Lung (tissue), 12 donors: Measurements from ENCODE around the gene ASS1. TPM values are rescaled to one million over a fixed set of nuclear protein-coding genes. Genes with fewer than 3 reads are reported as not detected.

ENCODE experiments used
- ATAC-seq: fragments of 200-7000 bp; cut with Tn5 transposase; one replicate; pipeline ENCODE4 v1.9.1; 2020; ENCODE audit warnings: moderate number of reproducible peaks; ENCODE audit not compliant: insufficient read depth, low FRiP score
- DNase-seq, 3 donors: peaks; one replicate each; pipeline ENCODE4 v3.0.0-alpha.2; 2013 to 2017
- H3K27ac ChIP-seq, 2 donors: one replicate each; pipeline ENCODE4 v1.5.1; 2013; ENCODE audit warnings: mild to moderate bottlenecking in 2 of 2, moderate library complexity in 2 of 2, control low read depth in 1 of 2, inconsistent platforms in 1 of 2, low read depth in 1 of 2, low read length in 1 of 2
- H3K27me3 ChIP-seq, 3 donors: one replicate each; pipeline ENCODE4 v1.5.1; 2013; ENCODE audit warnings: low read length in 2 of 3; ENCODE audit not compliant: control insufficient read depth in 3 of 3, insufficient read depth in 3 of 3
- H3K36me3 ChIP-seq, 4 donors: one replicate each; pipeline ENCODE4 v1.5.1; 2013; ENCODE audit warnings: low read length in 4 of 4, mild to moderate bottlenecking in 1 of 4, moderate library complexity in 1 of 4; ENCODE audit not compliant: control insufficient read depth in 4 of 4, insufficient read depth in 4 of 4
- H3K4me1 ChIP-seq, 5 donors: one replicate each; pipeline ENCODE4 v1.5.1; 2013; ENCODE audit warnings: low read length in 5 of 5, mild to moderate bottlenecking in 2 of 5, moderate library complexity in 1 of 5; ENCODE audit not compliant: control insufficient read depth in 5 of 5, insufficient read depth in 5 of 5
- H3K4me3 ChIP-seq: one replicate; pipeline ENCODE4 v1.5.1; 2013; ENCODE audit warnings: mild to moderate bottlenecking, control low read depth, moderate library complexity
- H3K9ac ChIP-seq, 2 donors: one replicate each; pipeline ENCODE4 v1.5.1; 2013; ENCODE audit warnings: low read length in 2 of 2, control low read depth in 1 of 2; ENCODE audit not compliant: insufficient read depth in 1 of 2
- H3K9me3 ChIP-seq, 4 donors: one replicate each; pipeline ENCODE4 v1.5.1; 2013; ENCODE audit warnings: low read length in 3 of 4, mild to moderate bottlenecking in 1 of 4, moderate library complexity in 1 of 4; ENCODE audit not compliant: control insufficient read depth in 4 of 4, insufficient read depth in 3 of 4
- CTCF ChIP-seq: IDR thresholded peaks from 2 replicates; pipeline ENCODE4 v1.5.1; 2012; ENCODE audit warnings: mild to moderate bottlenecking; ENCODE audit errors: control extremely low read depth, extremely low read depth
- WGBS, 2 donors: extraction: QIAGEN DNeasy Blood & Tissue Kit; methylation state at CpG; one replicate each; pipeline ENCODE4 v1.1.7; 2013; 5-methylcytosine and 5-hydroxymethylcytosine counted together
- polyA plus RNA-seq, 2 donors: library from polyadenylated mRNA; stranded (reverse); fragments of 200-250 nt; gene quantifications; one replicate each; pipeline ENCODE4 v1.2.1, GENCODE V29; 2013
- total RNA-seq, 2 donors: library from RNA; depleted of rRNA in 1 of 2; stranded (reverse); fragments of >200 nt in 1 of 2; gene quantifications; one replicate each; pipeline ENCODE4 v1.2.1, GENCODE V29; 2014 to 2021
- donor health status: control.
- donor health status: control.
- donor health status: Bipolar disorder and iron deficiency.
- donor health status: healthy.
- donor health status: DM: yes; HTN: yes; CAD: no.

ASS1 gene
- total and polyA plus RNA-seq, 4 donors: 51.2 to 165 (median 112) TPM

DNA sequence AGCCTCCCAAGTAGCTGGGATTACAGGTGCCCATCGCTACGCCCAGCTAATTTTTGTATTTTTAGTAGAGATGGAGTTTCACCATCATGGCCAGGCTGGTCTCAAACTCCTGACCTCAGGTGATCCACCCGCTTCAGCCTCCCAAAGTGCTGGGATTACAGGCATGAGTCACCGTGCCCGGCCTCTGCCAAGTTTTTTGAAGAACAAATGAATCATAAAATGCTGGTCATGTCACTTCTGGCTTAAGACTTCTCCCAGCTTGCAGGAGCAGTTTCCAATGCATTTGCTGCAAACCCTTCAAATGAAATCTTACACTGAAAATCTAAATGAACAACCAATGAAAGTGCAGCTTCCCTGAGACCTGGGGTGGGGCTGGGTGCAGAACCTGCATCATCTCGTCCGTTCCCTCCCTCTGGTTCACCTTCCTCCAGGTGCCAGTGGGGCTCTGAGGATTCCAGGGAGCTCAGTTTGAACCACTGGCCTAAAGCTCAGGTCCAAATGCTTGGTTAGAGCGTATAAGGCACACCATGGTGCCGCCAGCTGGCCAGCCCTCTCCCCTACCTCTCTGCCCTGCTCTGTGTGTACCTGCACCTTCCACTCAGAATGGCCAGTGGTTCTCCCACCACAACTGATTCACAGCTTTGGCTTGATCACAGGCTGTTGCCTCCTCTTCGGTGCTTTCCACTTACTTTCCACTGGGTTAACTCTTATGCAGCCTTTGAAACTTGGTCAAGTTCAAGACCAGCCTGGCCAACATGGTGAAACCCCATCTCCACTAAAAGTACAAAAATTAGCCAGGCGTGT is 94.9 kb downstream of the ASS1 start:
- Histone ChIP-seq H3K9me3 (no peaks in the 10 kb centered on the region), H3K4me1 (peaks cover 0 to 6% (median 2%) of the 10 kb centered on the region in 5 donors), H3K36me3 (no peaks in the 10 kb centered on the region), H3K9ac (no peak overlapping the region), H3K27me3 (peaks cover 7 to 53% (median 34%) of the 10 kb centered on the region in 3 donors), H3K27ac (no peak overlapping the region), H3K4me3 (no peak overlapping the region)
- WGBS, 2 donors: 70 to 82% methylated on average over 11 of the region's 11 CpGs
- no peak for TF ChIP-seq CTCF
- DNase-seq: no peak
- ATAC-seq: no peak

- no peak for ATAC-seq
- Histone ChIP-seq H3K4me1 (no peaks in the 10 kb centered on the region), H3K27ac (no peak overlapping the region), H3K9ac (no peak overlapping the region), H3K9me3 (no peaks in the 10 kb centered on the region), H3K27me3 (peaks cover 4 to 46% (median 24%) of the 10 kb centered on the region in 3 donors), H3K4me3 (no peak overlapping the region), H3K36me3 (no peaks in the 10 kb centered on the region)
- no peak for DNase-seq
- WGBS, 2 donors: 69 to 90% methylated on average over 2 of the region's 2 CpGs
- TF ChIP-seq CTCF: no peak
Measured at GRCh38 chr9:130541533-130541932, 96.8 kb downstream of the ASS1 start.

GRCh38 chr9:130542038-130542437 is 97.3 kb downstream of the ASS1 start:
- DNase-seq (no peak), ATAC-seq (no peak)
- H3K9me3 ChIP-seq: no peaks in the 10 kb centered on the region
- no peaks in the 10 kb centered on the region for H3K36me3 ChIP-seq
- H3K4me1 ChIP-seq: no peaks in the 10 kb centered on the region
- WGBS, 2 donors: 66 to 89% methylated on average over 5 of the region's 5 CpGs
- no peak for TF ChIP-seq CTCF
- H3K4me3 ChIP-seq: no peak overlapping the region
- H3K27me3 ChIP-seq: peaks cover 0 to 41% (median 19%) of the 10 kb centered on the region in 3 donors
- H3K9ac ChIP-seq: no peak overlapping the region
- H3K27ac ChIP-seq: no peak overlapping the region
